Peyer's patch (tissue), 4 donors: Measurements from ENCODE around the gene BRIP1.

Source experiments
- POLR2A ChIP-seq, 2 donors: fragments of 450-650 bp; IDR thresholded peaks; one replicate each; pipeline ENCODE4 v1.5.1; 2017; ENCODE audit warnings: antibody characterized with exemption in 2 of 2, mild to moderate bottlenecking in 2 of 2, moderate library complexity in 2 of 2
- TF ChIP-seq, protein P1 (sequence below), 6 experiments: fragments of 450-650 bp in 4 of 6; fragments of 200-600 bp in 2 of 6; sonication (generic) in 1 of 6; IDR thresholded peaks; one replicate each; pipeline ENCODE4 v1.5.1; 2017 to 2019; ENCODE audit warnings: antibody characterized with exemption in 6 of 6, mild to moderate bottlenecking in 3 of 6, moderate library complexity in 1 of 6

DNA sequence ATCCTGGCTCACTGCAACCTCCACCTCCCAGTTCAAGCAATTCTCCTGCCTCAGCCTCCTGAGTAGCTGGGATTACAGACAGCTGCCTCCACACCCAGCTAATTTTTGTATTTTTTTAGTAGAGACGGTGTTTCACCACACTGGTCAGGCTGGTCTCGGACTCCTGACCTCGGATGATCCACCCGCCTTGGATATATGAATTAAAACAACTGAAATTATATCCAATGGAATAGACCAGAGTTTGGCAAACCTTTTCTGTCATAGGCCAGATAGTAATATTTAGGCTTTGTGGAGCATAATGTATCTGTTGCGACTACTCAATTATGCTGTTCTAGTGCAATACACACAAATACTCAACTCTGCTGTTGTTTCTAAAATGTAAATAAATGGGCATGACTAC lies 178.5 kb downstream of the BRIP1 start:
- TF ChIP-seq, protein P1, sequence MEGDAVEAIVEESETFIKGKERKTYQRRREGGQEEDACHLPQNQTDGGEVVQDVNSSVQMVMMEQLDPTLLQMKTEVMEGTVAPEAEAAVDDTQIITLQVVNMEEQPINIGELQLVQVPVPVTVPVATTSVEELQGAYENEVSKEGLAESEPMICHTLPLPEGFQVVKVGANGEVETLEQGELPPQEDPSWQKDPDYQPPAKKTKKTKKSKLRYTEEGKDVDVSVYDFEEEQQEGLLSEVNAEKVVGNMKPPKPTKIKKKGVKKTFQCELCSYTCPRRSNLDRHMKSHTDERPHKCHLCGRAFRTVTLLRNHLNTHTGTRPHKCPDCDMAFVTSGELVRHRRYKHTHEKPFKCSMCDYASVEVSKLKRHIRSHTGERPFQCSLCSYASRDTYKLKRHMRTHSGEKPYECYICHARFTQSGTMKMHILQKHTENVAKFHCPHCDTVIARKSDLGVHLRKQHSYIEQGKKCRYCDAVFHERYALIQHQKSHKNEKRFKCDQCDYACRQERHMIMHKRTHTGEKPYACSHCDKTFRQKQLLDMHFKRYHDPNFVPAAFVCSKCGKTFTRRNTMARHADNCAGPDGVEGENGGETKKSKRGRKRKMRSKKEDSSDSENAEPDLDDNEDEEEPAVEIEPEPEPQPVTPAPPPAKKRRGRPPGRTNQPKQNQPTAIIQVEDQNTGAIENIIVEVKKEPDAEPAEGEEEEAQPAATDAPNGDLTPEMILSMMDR (IDR thresholded peaks at IDR 0.05), result no peak
- no peak for TF ChIP-seq POLR2A (IDR thresholded peaks at IDR 0.05)
